ENCODE data around the gene FUCA1. TPM values are rescaled to one million over a fixed set of nuclear protein-coding genes. Genes with fewer than 3 reads are reported as not detected.

Gene FUCA1
- total and polyA plus RNA-seq, 2 donors (not counting 3 experiments of a cell fraction or from before 2014, with no cell fraction given): 4.9 to 5.6 TPM

GRCh38 chr1:23872421-23872820, 4.3 kb upstream of the FUCA1 start:
- no TSS peak for BruUV-seq (replicated peaks)
- no peak for FAIRE-seq
- H3K9me1 ChIP-seq (replicated peaks; ENCODE audit: control insufficient read depth, extremely low read depth, insufficient read depth, low read length): no peaks in the 10 kb centered on the region

More at GRCh38 chr1:23872421-23872820, 4.3 kb upstream of the FUCA1 start:
- no peak overlapping the region for H3K4me3 ChIP-seq (replicated peaks in 1 of 3; ENCODE audit: insufficient read depth in 1 of 3, low read depth in 1 of 3, low read length in 3 of 3)
- no peak overlapping the region for H3K4me2 ChIP-seq (ENCODE audit: insufficient read depth, low read length)
- H3K36me3 ChIP-seq (ENCODE audit: control insufficient read depth in 2 of 2, extremely low read depth in 1 of 2, insufficient read depth in 2 of 2, low read length in 2 of 2): no peaks in the 10 kb centered on the region
- H4K20me1 ChIP-seq (replicated peaks; ENCODE audit: control insufficient read depth, extremely low read depth, insufficient read depth, low read length): no peaks in the 10 kb centered on the region
- ChIA-PET CTCF (interaction anchor here (1.0 kb wide), 1 partner anchor 101 kb away, joined by 3 read pairs; no protein-coding TSS in a partner anchor), POLR2A (no interaction called here)
- peaks cover 4% of the 10 kb centered on the region for H3K4me1 ChIP-seq (ENCODE audit: control insufficient read depth, extremely low read depth, insufficient read depth, low read length)
- dilution Hi-C loops (cut with MboI; ENCODE audit: extremely low pct_ligation_motif_present, low sequenced_read_pairs): no loop called here
- H3K9ac ChIP-seq (replicated peaks; ENCODE audit: extremely low read depth, insufficient read depth, low read length): no peak overlapping the region
- no peaks in the 10 kb centered on the region for H3K79me2 ChIP-seq (ENCODE audit: control insufficient read depth, insufficient read depth, low read length)
- intact Hi-C loops (cut with micrococcal nuclease): no loop called here
- peaks cover 3% of the 10 kb centered on the region in 2 experiments for H3K27me3 ChIP-seq (ENCODE audit: control insufficient read depth in 2 of 2, insufficient read depth in 2 of 2, low read length in 2 of 2)
- H3K9me3 ChIP-seq (replicated peaks; ENCODE audit: control insufficient read depth, insufficient read depth, low read length): no peaks in the 10 kb centered on the region
- H3K27ac ChIP-seq (ENCODE audit: insufficient read depth, low read depth, low read length): no peak overlapping the region
- TF ChIP-seq POLR2AphosphoS5 (IDR thresholded peaks at IDR 0.05; ENCODE audit: insufficient read depth, low read depth, low read length) (no peak), CTCF (IDR thresholded peaks at IDR 0.05; ENCODE audit: extremely low read depth in 1 of 2, insufficient read depth in 1 of 2, low read depth in 1 of 2, low read length in 2 of 2) (no peak), MYC (IDR thresholded peaks at IDR 0.05; ENCODE audit: low read depth, low read length) (no peak), FOS (IDR thresholded peaks at IDR 0.05; ENCODE audit: borderline replicate concordance, insufficient read depth, low read length) (no peak), JUN (IDR thresholded peaks at IDR 0.05; ENCODE audit: borderline replicate concordance, insufficient read depth, insufficient read length, low read depth) (no peak), MAX (IDR thresholded peaks at IDR 0.05; ENCODE audit: insufficient read depth, insufficient read length) (no peak), EZH2 (IDR thresholded peaks at IDR 0.05; ENCODE audit: borderline replicate concordance, low read depth, low read length, severe bottlenecking) (no peak), POLR2A (IDR thresholded peaks at IDR 0.05; ENCODE audit: low read depth, low read length) (no peak), GATA2 (IDR thresholded peaks at IDR 0.05; ENCODE audit: insufficient read depth, insufficient read length, low read depth, low read length) (no peak)
- no peak overlapping the region for H2AFZ ChIP-seq (ENCODE audit: low read depth, low read length)
- no peak for DNase-seq (ENCODE audit: low read depth, low spot score)
